ENCODE data around the gene POLD4. TPM values are rescaled to one million over a fixed set of nuclear protein-coding genes. Genes with fewer than 3 reads are reported as not detected.

The POLD4 gene
- total RNA-seq: 28.0 and 29.8 TPM in 2 replicates

GRCh38 chr11:67353317-67354074 lies at the start of gene POLD4:
POLD4 (minus strand) TSS chr11:67353546; CDS start chr11:67353399, 147 bp downstream.

DNA sequence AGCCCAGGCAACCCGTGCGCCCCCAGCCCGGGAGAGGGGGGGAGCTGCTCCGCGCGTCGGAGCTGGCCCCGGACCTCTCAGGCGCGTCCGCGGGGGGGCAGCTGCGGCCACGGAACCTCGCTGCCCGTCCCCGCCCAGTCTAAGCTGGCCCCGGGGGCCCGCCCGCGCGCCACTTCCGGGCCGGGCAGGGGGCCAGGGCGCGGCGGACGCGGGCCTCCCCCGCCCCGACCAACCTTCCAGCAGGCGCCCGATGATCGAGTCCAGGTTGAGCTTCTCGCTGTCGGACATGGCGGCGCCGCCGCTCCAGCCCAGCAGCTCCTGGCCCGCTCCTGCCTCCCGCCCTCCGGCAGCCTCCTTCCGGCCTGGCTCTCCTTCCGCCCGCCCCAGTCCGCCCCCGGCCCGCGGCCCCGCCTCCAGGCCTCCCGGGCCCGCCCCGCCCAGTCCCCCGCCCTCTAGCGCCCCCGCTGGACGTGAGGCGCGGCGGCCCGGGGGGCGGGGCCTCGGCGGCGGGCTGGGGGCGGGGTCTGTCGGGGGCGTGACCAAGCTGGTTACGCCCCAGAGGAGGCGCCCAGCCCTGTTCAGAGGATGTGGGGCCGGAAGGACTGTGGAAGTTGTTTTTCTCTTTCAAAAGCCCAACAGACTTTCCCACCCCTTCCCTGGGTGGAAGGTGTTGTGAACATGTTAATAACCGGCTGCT lies 48.3 kb upstream of the POLD4 start, which contains the start of gene PPP1CA:
TSS of gene PPP1CA (minus strand) at position 364 of the 697 bp plus-strand sequence. CDS start at position 288, 76 bp downstream.

GRCh38 chr11:67391304-67392182 lies 38.2 kb upstream of the POLD4 start, which contains the start of gene RAD9A:
RAD9A (plus strand) TSS chr11:67391986; CDS start chr11:67392045, 59 bp downstream.

DNA sequence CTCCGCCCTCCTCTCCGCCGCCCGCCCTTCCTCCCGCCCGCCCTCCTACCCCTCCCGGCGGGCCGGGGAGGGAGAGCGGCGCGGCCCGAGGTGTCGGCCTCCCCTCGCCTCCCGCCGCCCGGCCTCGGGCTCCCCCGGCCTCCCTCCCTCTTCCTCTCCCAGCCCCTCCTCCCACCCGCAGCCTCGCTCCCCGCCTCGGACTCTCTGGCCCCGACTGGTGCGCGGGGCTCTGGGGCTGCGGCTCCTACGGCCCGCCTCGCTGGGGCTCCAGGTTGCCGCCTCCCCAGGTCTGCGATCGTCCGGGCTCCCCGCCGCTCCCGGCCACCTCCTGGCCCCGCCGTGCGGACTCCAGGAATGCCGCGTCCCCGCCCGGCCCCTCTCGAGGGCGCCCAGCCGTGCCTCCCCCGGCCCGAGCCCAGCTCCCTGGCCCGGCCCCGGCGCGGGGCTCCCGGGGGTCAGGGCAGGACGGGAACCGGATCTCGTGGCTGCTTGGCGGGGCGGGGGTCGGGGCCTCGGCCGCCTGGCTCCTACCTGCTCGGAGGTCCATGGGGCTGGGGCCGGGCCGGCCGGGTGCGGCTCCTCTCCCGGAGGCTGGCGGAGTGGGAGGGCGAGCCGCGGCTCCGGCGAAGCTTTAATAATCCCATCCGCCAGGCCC lies 19.8 kb upstream of the POLD4 start, which contains the start of gene CLCF1:
TSS of gene CLCF1 (minus strand) at position 606 of the 655 bp plus-strand sequence. CDS start at position 547, 59 bp downstream.

GRCh38 chr11:67303132-67303834 lies 50.1 kb downstream of the POLD4 start, which contains the start of gene SSH3:
SSH3 (plus strand) TSS chr11:67303530; CDS start chr11:67303626, 96 bp downstream.

Other genes with a start within 250 kb of the POLD4 start
- 43.1 and 82.4 TPM in 2 replicates for gene KDM2A, start 234.3 kb downstream of the POLD4 start, total RNA-seq
- gene GRK2, start 87.1 kb downstream of the POLD4 start, total RNA-seq: 66.6 and 96.4 TPM in 2 replicates
- gene ANKRD13D, start 64.2 kb downstream of the POLD4 start, total RNA-seq: 34.9 and 57.0 TPM in 2 replicates
- gene SSH3, start 50.0 kb downstream of the POLD4 start, total RNA-seq: 26.0 and 46.7 TPM in 2 replicates
- 3.2 and 3.8 TPM in 2 replicates for gene CLCF1, start 20.1 kb upstream of the POLD4 start, total RNA-seq
- 5.6 and 7.9 TPM in 2 replicates for gene RAD9A, start 38.4 kb upstream of the POLD4 start, total RNA-seq
- 116 and 139 TPM in 2 replicates for gene PPP1CA, start 48.3 kb upstream of the POLD4 start, total RNA-seq
- not detected in 2 replicates for gene TBC1D10C, start 50.5 kb upstream of the POLD4 start, total RNA-seq
- gene CARNS1, start 62.1 kb upstream of the POLD4 start, total RNA-seq: under 0.01 TPM in 1 of 2 replicates, not detected in the other
- gene RPS6KB2, start 74.9 kb upstream of the POLD4 start, total RNA-seq: 46.5 and 72.5 TPM in 2 replicates
- 0.28 TPM in 1 of 2 replicates, not detected in the other for gene PTPRCAP, start 84.1 kb upstream of the POLD4 start, total RNA-seq
- gene CORO1B, start 89.9 kb upstream of the POLD4 start, total RNA-seq: 100 and 118 TPM in 2 replicates
- gene GPR152, start 99.2 kb upstream of the POLD4 start, total RNA-seq: not detected in 2 replicates
- gene CABP4, start 101.8 kb upstream of the POLD4 start, total RNA-seq: not detected in 2 replicates
- gene TMEM134, start 115.7 kb upstream of the POLD4 start, total RNA-seq: 19.8 and 57.7 TPM in 2 replicates
- gene AIP, start 129.5 kb upstream of the POLD4 start, total RNA-seq: 41.6 and 46.8 TPM in 2 replicates
- 22.9 and 32.5 TPM in 2 replicates for gene PITPNM1, start 151.8 kb upstream of the POLD4 start, total RNA-seq
- 19.3 and 32.5 TPM in 2 replicates for gene CDK2AP2, start 154.6 kb upstream of the POLD4 start, total RNA-seq
- not detected in 2 replicates for gene CABP2, start 169.9 kb upstream of the POLD4 start, total RNA-seq
- gene GSTP1, start 230.3 kb upstream of the POLD4 start, total RNA-seq: 1,128 and 1,985 TPM in 2 replicates

All from nasal cavity respiratory epithelium epithelial cell of viscerocranial mucosa (primary cell).